H1 (cell line): Measurements from ENCODE around the gene ADGRB2.

Source experiments
- ATF3 ChIP-seq: IDR thresholded peaks from 2 replicates; pipeline ENCODE4 v1.6.1; 2011; ENCODE audit warnings: low read depth, mild to moderate bottlenecking, low read length; ENCODE audit not compliant: insufficient read depth
- CBX5 ChIP-seq: fragments of 300-800, 300-1000 bp; sonication (generic); IDR thresholded peaks from 2 replicates; pipeline ENCODE4 v1.7.1; 2016; ENCODE audit warnings: antibody characterized with exemption, low read length, low read depth
- CEBPB ChIP-seq: IDR thresholded peaks from 2 replicates; pipeline ENCODE4 v1.6.1; 2012; ENCODE audit warnings: low read depth, low read length
- CTCF ChIP-seq, 3 experiments: IDR thresholded peaks; 1 replicate in 2 of 3; 2 replicates in 1 of 3; pipeline versions ENCODE4 v1.5.1 to v1.6.1; 2011; ENCODE audit warnings: low read length in 3 of 3, mild to moderate bottlenecking in 3 of 3, inconsistent platforms in 2 of 3, low read depth in 1 of 3, moderate library complexity in 1 of 3; ENCODE audit not compliant: insufficient read depth in 1 of 3; ENCODE audit errors: control extremely low read depth in 1 of 3
- EGR1 ChIP-seq: IDR thresholded peaks from 2 replicates; pipeline ENCODE4 v1.6.1; 2011; ENCODE audit warnings: low read depth, low read length, borderline replicate concordance
- HDAC2 ChIP-seq, 2 experiments: fragments of 300-600 bp in 1 of 2; sonication (generic) in 1 of 2; IDR thresholded peaks; 2 replicates each; pipeline ENCODE4 v1.6.1; 2011 to 2012; ENCODE audit warnings: low read depth in 2 of 2, low read length in 2 of 2, mild to moderate bottlenecking in 2 of 2, moderate library complexity in 2 of 2, borderline replicate concordance in 1 of 2, inconsistent platforms in 1 of 2
- NRF1 ChIP-seq: IDR thresholded peaks from 2 replicates; pipeline ENCODE4 v1.6.1; 2011; ENCODE audit warnings: mild to moderate bottlenecking, low read depth, low read length, improper control_type of control experiment
- POLR2A ChIP-seq, 2 experiments: IDR thresholded peaks; 1 replicate in 1 of 2; 2 replicates in 1 of 2; pipeline ENCODE4 v1.6.1; 2011; ENCODE audit warnings: low read depth in 2 of 2, low read length in 2 of 2, mild to moderate bottlenecking in 2 of 2; ENCODE audit errors: control extremely low read depth in 1 of 2
- YY1 ChIP-seq: IDR thresholded peaks from 2 replicates; pipeline ENCODE4 v1.6.1; 2011; ENCODE audit warnings: low read depth, mild to moderate bottlenecking, low read length

- TF ChIP-seq CTCF (IDR thresholded peaks at IDR 0.05; ENCODE audit: control extremely low read depth in 1 of 3, insufficient read depth in 1 of 3, low read depth in 1 of 3, low read length in 3 of 3): no peak
- TF ChIP-seq YY1: no peak
- TF ChIP-seq CBX5: no peak
- no peak for TF ChIP-seq NRF1
- TF ChIP-seq ATF3: no peak
- TF ChIP-seq EGR1: no peak
- TF ChIP-seq CEBPB: no peak
- TF ChIP-seq HDAC2 (IDR thresholded peaks at IDR 0.05; ENCODE audit: borderline replicate concordance in 1 of 2, low read depth in 2 of 2, low read length in 2 of 2): no peak
- no peak for TF ChIP-seq POLR2A (IDR thresholded peaks at IDR 0.05; ENCODE audit: control extremely low read depth in 1 of 2, low read depth in 2 of 2, low read length in 2 of 2)
Observed at GRCh38 chr1:31689379-31689778, 74.8 kb downstream of the ADGRB2 start.
